ENCODE data around the gene CKMT2. TPM values are rescaled to one million over a fixed set of nuclear protein-coding genes. Genes with fewer than 3 reads are reported as not detected.

CKMT2 gene
- total and polyA plus RNA-seq, 2 donors (not counting 3 experiments of a cell fraction or from before 2014, with no cell fraction given), result not detected

DNA sequence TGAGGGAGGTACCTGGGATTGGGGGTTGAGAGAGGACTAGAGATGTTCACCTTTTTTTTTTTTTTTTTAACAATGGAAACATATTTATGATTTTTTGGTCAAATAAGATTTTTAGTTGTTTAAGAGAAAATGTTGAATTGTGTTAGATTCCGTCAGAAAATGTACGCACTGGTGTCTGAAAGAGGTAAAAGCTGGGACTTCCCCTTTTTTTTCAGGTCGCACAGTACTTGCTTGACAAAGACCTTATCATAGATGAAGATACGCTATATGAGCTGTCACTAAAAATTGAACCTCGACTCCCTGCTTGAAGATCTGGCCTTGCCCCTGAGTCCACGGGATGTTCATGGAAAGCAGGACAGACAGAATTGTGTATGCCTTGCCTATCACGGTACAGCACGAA lies 7.7 kb upstream of the CKMT2 start:
- intact Hi-C loops (cut with micrococcal nuclease), result no loop called here
- no peak for TF ChIP-seq POLR2A (IDR thresholded peaks at IDR 0.05; ENCODE audit: low read depth, low read length)
- TF ChIP-seq GATA2 (IDR thresholded peaks at IDR 0.05; ENCODE audit: insufficient read depth, insufficient read length, low read depth, low read length), result no peak
- TF ChIP-seq, protein P1, sequence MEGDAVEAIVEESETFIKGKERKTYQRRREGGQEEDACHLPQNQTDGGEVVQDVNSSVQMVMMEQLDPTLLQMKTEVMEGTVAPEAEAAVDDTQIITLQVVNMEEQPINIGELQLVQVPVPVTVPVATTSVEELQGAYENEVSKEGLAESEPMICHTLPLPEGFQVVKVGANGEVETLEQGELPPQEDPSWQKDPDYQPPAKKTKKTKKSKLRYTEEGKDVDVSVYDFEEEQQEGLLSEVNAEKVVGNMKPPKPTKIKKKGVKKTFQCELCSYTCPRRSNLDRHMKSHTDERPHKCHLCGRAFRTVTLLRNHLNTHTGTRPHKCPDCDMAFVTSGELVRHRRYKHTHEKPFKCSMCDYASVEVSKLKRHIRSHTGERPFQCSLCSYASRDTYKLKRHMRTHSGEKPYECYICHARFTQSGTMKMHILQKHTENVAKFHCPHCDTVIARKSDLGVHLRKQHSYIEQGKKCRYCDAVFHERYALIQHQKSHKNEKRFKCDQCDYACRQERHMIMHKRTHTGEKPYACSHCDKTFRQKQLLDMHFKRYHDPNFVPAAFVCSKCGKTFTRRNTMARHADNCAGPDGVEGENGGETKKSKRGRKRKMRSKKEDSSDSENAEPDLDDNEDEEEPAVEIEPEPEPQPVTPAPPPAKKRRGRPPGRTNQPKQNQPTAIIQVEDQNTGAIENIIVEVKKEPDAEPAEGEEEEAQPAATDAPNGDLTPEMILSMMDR (IDR thresholded peaks at IDR 0.05; ENCODE audit: extremely low read depth in 1 of 2, insufficient read depth in 1 of 2, low read depth in 1 of 2, low read length in 2 of 2), result no peak

DNA sequence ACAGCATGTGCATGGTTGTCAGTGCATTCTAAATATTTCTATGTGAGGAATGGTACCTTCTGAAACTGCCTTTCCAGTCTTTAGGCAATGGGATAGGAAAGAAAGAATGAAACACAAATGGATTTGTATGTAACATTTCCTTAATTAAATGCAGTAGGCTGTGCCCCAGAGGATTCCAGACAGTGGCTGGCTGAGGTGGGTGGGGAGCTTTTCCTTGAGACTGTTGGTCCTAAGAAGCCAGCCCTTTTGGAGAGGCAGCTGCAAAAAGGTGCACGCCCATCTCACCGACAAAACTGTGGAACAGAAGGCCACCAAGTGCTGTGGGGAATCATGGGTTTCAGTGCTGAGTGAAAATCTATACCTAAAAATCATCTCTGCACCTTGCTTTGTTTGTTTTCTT lies 6.8 kb upstream of the CKMT2 start:
- FAIRE-seq (no peak), DNase-seq (ENCODE audit: low read depth, low spot score) (no peak)
- no peaks in the 10 kb centered on the region for H3K9me3 ChIP-seq (replicated peaks; ENCODE audit: control insufficient read depth, insufficient read depth, low read length)
- no peaks in the 10 kb centered on the region for H3K9me1 ChIP-seq (replicated peaks; ENCODE audit: control insufficient read depth, extremely low read depth, insufficient read depth, low read length)
- intact Hi-C loops (cut with micrococcal nuclease), result no loop called here
- TF ChIP-seq POLR2A (IDR thresholded peaks at IDR 0.05; ENCODE audit: low read depth, low read length), result no peak
- TF ChIP-seq MYC (IDR thresholded peaks at IDR 0.05; ENCODE audit: low read depth, low read length), result no peak
- TF ChIP-seq FOS (IDR thresholded peaks at IDR 0.05; ENCODE audit: borderline replicate concordance, insufficient read depth, low read length), result no peak
- TF ChIP-seq GATA2 (IDR thresholded peaks at IDR 0.05; ENCODE audit: insufficient read depth, insufficient read length, low read depth, low read length), result no peak
- TF ChIP-seq JUN (IDR thresholded peaks at IDR 0.05; ENCODE audit: borderline replicate concordance, insufficient read depth, insufficient read length, low read depth), result no peak
- TF ChIP-seq, protein P1 (IDR thresholded peaks at IDR 0.05; ENCODE audit: extremely low read depth in 1 of 2, insufficient read depth in 1 of 2, low read depth in 1 of 2, low read length in 2 of 2), result no peak
- TF ChIP-seq EZH2 (IDR thresholded peaks at IDR 0.05; ENCODE audit: borderline replicate concordance, low read depth, low read length, severe bottlenecking), result no peak
- TF ChIP-seq POLR2AphosphoS5 (IDR thresholded peaks at IDR 0.05; ENCODE audit: insufficient read depth, low read depth, low read length), result no peak
- TF ChIP-seq, protein P2, sequence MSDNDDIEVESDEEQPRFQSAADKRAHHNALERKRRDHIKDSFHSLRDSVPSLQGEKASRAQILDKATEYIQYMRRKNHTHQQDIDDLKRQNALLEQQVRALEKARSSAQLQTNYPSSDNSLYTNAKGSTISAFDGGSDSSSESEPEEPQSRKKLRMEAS (IDR thresholded peaks at IDR 0.05; ENCODE audit: insufficient read depth, insufficient read length), result no peak
- H3K4me3 ChIP-seq (replicated peaks in 1 of 3; ENCODE audit: insufficient read depth in 1 of 3, low read depth in 1 of 3, low read length in 3 of 3), result no peak overlapping the region
- ChIA-PET POLR2A (no interaction called here), CTCF (no interaction called here)
- H3K36me3 ChIP-seq (ENCODE audit: control insufficient read depth in 2 of 2, extremely low read depth in 1 of 2, insufficient read depth in 2 of 2, low read length in 2 of 2), result no peaks in the 10 kb centered on the region
- H2AFZ ChIP-seq (ENCODE audit: low read depth, low read length), result no peak overlapping the region
- H3K9ac ChIP-seq (replicated peaks; ENCODE audit: extremely low read depth, insufficient read depth, low read length), result no peak overlapping the region
- no peaks in the 10 kb centered on the region for H3K4me1 ChIP-seq (ENCODE audit: control insufficient read depth, extremely low read depth, insufficient read depth, low read length)
- no TSS peak for BruUV-seq (replicated peaks)
- no peak overlapping the region for H3K27ac ChIP-seq (ENCODE audit: insufficient read depth, low read depth, low read length)
- dilution Hi-C loops (cut with MboI; ENCODE audit: extremely low pct_ligation_motif_present, low sequenced_read_pairs), result no loop called here
- no peaks in the 10 kb centered on the region for H3K79me2 ChIP-seq (ENCODE audit: control insufficient read depth, insufficient read depth, low read length)
- H3K4me2 ChIP-seq (ENCODE audit: insufficient read depth, low read length), result no peak overlapping the region
- H4K20me1 ChIP-seq (replicated peaks; ENCODE audit: control insufficient read depth, extremely low read depth, insufficient read depth, low read length), result no peaks in the 10 kb centered on the region
- peaks cover 0 to 3% of the 10 kb centered on the region in 2 experiments for H3K27me3 ChIP-seq (ENCODE audit: control insufficient read depth in 2 of 2, insufficient read depth in 2 of 2, low read length in 2 of 2)

More for the DNA sequence above, 7.7 kb upstream of the CKMT2 start:
- no peaks in the 10 kb centered on the region for H4K20me1 ChIP-seq (replicated peaks; ENCODE audit: control insufficient read depth, extremely low read depth, insufficient read depth, low read length)
- no TSS peak for BruUV-seq (replicated peaks)
- H3K9me1 ChIP-seq (replicated peaks; ENCODE audit: control insufficient read depth, extremely low read depth, insufficient read depth, low read length), result no peaks in the 10 kb centered on the region
- no peak overlapping the region for H2AFZ ChIP-seq (ENCODE audit: low read depth, low read length)
- H3K4me2 ChIP-seq (ENCODE audit: insufficient read depth, low read length), result no peak overlapping the region
- FAIRE-seq (no peak), DNase-seq (ENCODE audit: low read depth, low spot score) (no peak)
- no peaks in the 10 kb centered on the region for H3K36me3 ChIP-seq (ENCODE audit: control insufficient read depth in 2 of 2, extremely low read depth in 1 of 2, insufficient read depth in 2 of 2, low read length in 2 of 2)
- H3K79me2 ChIP-seq (ENCODE audit: control insufficient read depth, insufficient read depth, low read length), result no peaks in the 10 kb centered on the region
- no peak overlapping the region for H3K9ac ChIP-seq (replicated peaks; ENCODE audit: extremely low read depth, insufficient read depth, low read length)
- no peak overlapping the region for H3K27ac ChIP-seq (ENCODE audit: insufficient read depth, low read depth, low read length)
- dilution Hi-C loops (cut with MboI; ENCODE audit: extremely low pct_ligation_motif_present, low sequenced_read_pairs), result no loop called here
- POLR2A ChIA-PET, result no interaction called here
- no peaks in the 10 kb centered on the region for H3K9me3 ChIP-seq (replicated peaks; ENCODE audit: control insufficient read depth, insufficient read depth, low read length)
- H3K27me3 ChIP-seq (ENCODE audit: control insufficient read depth in 2 of 2, insufficient read depth in 2 of 2, low read length in 2 of 2), result peaks cover 0 to 3% of the 10 kb centered on the region in 2 experiments
- CTCF ChIA-PET, result interaction anchor here (0.7 kb wide), 1 partner anchor 1665 kb away, joined by 3 read pairs; no protein-coding TSS in a partner anchor
- H3K4me3 ChIP-seq (replicated peaks in 1 of 3; ENCODE audit: insufficient read depth in 1 of 3, low read depth in 1 of 3, low read length in 3 of 3), result no peak overlapping the region
- H3K4me1 ChIP-seq (ENCODE audit: control insufficient read depth, extremely low read depth, insufficient read depth, low read length), result no peaks in the 10 kb centered on the region
